T-helper 1 cell (primary cell): ENCODE measurements around the gene DGKH.

Source experiments
- DNase-seq, 5 donors: peaks; one replicate each; pipeline ENCODE4 v3.0.0-alpha.2; 2012 to 2020
- total RNA-seq, 4 donors: gene quantifications; one replicate each; lab custom pipeline; 2026; lab: John Stamatoyannopoulos, UW

DGKH gene
- total RNA-seq: 47.7 to 58.7 (median 51.7) reads per million in 4 donors

DNA sequence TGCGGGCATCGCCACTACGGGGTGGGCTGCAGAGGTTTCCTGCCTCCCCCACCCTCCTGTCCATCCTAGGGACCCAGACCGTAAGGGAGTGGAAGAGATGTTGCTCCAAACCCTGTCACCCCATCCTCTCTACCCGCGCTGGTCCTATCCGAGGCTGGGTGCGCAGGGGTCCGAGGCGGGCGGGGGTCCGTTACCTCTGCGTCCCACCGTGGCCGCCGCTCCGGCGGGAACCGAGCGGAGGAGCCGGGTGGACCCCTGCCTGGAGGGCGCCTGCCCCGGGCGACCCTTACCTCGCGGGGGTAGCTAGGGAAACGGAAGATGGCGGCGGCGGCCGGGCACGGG lies at the start of gene DGKH:
DGKH (plus strand) TSS at position 307 of the 342 bp plus-strand sequence. CDS start 126 bp downstream, outside the sequence.
- DNase-seq: peak in 1 of 5 donors; percentile 18

- DNase-seq: no peak
Observed at GRCh38 chr13:42000846-42001245, 47.6 kb upstream of the DGKH start.

DNA sequence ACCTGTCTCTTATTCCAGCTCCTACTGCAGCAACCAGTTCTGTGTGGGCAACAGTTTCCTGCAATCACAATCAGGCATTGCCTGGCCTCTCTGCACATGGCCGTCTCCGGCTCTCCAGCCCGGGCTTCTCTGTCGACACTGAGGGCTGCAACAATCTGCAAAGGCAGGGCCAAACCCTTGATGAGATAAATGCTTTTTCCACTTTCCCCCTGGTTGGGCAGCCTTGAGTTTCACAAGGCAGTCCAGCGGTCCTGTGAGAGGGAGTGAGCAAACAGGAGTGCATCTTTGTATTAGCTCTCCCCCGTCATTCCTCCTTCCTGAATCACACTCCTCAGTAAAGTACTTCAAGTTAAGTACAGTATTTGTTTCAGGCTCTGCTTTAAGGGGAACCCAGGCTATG lies 46.9 kb upstream of the DGKH start:
- no peak for DNase-seq

GRCh38 chr13:42002066-42002465 lies 46.4 kb upstream of the DGKH start:
- no peak for DNase-seq

- DNase-seq: no peak
Observed at GRCh38 chr13:42007844-42008243, 40.6 kb upstream of the DGKH start.

DNA sequence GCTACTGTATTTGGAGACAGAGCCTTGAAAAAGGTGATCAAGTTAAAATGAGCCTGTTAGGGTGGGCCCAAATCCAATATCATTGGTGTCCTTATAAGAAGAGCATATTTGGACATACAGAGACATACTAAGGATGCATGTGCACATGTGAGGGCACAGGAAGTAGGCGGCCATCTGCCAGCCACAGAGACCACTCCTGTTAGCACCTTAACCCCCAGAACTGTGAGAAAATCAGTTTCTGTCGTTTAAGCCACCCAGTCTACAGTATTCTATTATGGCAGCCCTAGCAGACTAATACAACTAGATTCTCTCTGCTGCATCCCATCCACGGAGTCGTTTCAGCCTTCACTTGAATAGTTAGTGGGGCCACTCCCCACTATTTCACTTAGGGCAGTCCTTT lies 39.4 kb upstream of the DGKH start:
- DNase-seq: no peak

- no peak for DNase-seq
Observed at GRCh38 chr13:42011601-42012350, 36.7 kb upstream of the DGKH start.

DNA sequence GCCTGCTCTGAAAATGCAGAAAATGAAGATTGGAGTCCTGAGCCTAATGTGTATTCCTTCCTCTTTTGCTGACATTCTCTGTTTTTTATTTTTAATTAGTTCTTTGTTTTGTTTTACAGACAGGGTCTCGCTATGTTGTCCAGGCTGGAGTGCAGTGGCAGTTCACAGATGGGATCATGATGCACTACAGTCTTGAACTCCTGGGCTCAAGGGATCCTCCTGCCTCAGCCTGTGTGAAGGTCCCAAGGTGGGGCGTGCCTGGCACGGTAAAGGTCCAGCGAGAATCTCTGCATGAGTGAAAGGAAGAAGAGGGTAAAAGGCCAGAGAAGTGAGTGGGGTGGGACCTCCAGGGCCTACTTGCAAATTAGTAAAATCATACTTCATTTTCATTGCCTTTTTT lies 34.3 kb upstream of the DGKH start:
- no peak for DNase-seq

DNA sequence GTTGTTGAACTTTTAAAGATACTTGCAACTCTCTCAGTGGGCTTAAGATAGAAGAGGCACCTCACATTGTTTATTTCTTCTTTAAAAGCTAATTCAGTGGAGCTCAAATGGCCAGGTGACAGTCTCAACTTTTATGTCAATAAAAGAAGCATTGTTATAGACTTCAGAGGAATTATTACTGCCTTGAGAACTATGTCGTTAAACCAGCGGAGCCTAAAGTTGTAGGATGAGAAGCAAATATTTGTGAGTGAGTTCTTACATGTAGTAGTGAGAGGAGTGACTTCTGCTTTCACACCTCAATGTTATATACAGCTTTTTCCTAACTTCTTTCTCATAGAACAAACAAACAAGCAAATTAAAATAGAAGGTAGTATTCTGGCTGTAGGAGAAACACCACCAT lies 31.2 kb upstream of the DGKH start:
- no peak for DNase-seq

DNA sequence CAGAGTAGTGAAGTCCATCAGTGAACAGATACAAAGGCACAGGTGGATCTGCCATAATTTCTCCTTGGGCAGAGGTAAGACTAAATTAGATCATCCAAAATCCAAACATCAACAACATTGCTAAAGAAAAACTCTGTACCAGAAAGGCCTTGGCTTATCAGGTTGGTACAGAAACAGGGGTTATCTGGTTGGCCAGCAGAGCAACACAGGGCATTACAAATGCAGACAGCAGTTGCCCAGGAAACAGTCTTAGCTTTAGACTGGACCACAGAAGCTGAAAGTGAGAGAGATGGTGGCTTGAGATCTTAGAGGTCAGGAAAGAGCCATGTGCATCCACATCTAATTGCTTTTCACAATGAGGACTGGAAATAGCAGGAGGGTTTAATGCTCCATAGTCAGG lies 26.6 kb upstream of the DGKH start:
- no peak for DNase-seq

GRCh38 chr13:42022336-42022735 lies 26.1 kb upstream of the DGKH start:
- DNase-seq: no peak

- DNase-seq: no peak
Observed at GRCh38 chr13:42022796-42023493, 25.5 kb upstream of the DGKH start.

- DNase-seq: no peak
Observed at GRCh38 chr13:42027286-42027685, 21.2 kb upstream of the DGKH start.

GRCh38 chr13:42028113-42028799 lies 20.2 kb upstream of the DGKH start:
- no peak for DNase-seq

DNA sequence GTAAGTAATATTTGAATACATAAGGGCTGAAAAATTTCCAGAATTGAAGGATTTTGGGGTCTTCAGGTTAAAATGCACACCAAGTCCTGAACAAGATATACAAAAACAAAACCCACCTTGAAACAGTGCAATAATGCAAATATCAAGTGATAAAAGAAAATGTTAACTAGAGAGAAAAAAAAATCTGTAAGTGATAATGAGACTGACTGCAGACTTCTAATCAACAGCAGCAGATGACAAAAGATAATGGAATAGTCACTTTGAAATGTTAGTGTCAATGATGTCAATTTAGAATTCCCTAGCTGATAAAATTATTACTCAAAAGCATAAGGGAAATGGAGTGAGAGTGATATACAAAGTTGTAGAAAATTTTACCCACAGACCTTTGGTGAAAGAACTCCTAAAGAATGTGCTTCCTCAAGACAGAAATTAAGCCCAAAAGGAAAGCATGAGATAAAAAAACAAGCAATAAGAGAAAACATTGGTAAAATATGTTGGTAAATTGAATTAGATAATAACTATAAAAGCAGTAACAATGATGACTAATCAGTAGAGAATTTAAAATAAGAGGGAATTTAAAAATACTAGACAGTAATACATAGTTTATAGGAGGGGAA lies 12.4 kb upstream of the DGKH start:
- DNase-seq: no peak

GRCh38 chr13:42036711-42037110 lies 11.7 kb upstream of the DGKH start:
- DNase-seq: no peak

DNA sequence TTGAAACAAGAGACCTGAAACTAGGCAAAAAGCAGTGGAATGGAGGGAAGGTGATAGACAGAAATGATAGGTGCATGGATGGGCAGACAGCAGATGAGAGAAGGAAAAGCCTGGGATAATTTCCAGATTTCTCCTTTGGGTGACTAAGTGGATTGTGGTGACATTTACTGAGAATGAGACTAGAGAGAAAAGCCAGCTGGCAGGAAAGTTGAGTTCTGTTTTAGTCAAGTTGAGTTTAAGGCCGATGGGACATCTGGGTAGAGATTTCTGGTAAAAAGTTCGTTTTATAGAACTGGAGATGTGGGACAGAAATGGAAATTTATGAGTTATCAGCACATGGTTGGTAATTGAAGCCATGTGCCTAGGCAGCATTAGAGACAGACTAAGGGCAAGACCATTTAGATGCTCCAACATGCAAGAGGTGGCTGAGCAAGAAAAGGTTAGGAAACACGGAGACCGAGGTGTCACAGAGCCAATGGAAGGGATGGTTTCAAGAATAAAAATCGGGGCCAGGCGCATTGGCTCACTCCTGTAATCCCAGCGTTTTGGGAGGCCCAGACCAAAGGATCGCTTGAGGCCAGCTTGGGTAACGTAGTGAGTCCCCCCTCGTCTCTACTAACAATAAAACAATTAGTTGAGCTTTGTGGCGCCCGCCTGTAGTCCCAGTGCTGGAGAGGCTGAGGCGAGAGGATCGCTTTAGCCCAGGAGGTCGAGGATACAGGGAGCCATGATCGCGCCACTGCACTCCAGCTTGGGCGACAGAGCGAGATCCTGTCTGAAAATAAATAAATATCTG lies 9.6 kb upstream of the DGKH start:
- DNase-seq: no peak

- DNase-seq: no peak
Observed at GRCh38 chr13:42039457-42039945, 8.9 kb upstream of the DGKH start.

DNA sequence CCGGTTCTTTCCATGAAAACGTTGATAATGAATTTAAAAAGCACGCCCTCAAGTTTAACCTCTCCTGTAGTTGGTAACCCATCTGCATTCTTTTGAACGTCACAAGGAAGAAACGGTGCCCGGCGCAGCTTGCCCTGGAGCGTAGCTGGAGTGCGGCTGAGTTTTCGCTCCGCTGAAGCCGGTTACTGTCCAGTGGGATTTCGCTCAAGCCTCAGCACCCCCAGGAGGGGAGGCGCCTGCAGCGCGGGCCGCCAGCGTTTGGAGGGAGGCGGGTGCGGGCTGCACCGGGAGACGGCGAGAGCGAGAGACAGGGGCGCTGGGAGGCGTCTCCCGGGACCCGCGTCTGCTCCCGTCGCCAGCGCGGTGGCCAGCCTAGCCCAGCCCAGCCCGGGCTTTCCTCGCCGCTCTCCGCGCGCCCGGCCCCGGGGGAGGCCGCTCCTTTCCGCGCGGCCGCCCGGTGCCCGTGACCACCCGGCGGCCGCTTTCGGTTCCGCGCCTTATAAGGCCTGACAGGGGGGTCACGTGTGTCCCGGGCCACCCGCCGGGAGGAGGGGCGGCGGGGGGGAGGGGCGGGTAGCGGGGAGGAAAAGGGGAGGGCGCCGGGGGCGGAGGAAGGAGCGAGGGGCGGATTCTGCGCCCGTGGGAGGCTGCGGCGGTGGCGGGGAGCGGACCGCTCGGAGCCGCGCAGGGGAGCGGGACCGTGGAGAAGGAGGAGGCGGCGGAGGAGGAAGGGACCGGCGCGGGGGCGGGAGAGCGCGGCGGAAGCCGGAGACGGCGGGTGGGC lies 8.3 kb upstream of the DGKH start:
- peak; percentile 79 to 85 (median 83) for DNase-seq

GRCh38 chr13:42040730-42041010 lies 7.8 kb upstream of the DGKH start:
- no peak for DNase-seq

DNA sequence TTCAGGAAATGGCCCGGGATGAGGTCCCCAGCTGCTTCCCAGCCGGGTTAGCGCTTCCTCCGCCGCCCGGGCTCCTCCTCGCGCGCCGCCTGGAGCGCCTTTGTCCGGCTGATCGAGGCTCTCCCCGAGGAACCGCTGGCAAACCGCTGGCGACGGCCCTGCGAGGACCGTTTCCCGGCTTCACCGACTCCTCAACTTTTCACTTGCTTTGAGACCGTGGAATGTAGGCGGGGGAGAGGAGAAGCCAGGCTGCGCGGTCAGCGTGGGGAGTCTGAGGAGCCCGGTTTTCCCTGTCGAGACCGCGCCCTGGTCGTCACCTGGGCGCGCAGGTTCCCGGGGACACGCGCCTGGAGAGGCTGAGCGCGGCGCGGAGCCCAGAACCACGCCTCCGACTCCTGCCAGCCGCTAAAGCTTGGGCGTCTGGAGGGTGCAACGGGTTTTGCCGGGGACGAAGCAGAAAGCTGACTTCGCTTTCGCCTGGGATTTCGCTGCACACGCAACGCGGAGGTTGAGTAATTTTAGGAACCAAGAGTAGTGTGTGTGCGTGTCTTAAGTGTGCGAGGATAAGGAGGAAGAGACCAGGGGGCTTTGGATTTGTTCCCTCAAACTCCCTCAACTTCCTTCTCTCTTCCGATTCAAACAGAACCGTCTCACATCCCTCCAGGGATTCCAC lies 7.3 kb upstream of the DGKH start:
- DNase-seq: peak in 1 of 5 donors; percentile 47
